ENCODE measurements around the gene MAPK4. TPM values are rescaled to one million over a fixed set of nuclear protein-coding genes. Genes with fewer than 3 reads are reported as not detected.
A peak's percentile ranks its signal among the peaks of the same experiment; 100 is the strongest.

Gene MAPK4
- total and polyA plus RNA-seq, 7 donors, result 0.60 to 16.1 (median 8.8) TPM; not detected in 1

- WGBS, 2 donors, result 79 to 86% methylated on average over 7 of the region's 7 CpGs
- no peaks in the 10 kb centered on the region for H3K27me3 ChIP-seq
- no peak for DNase-seq
- H3K9me3 ChIP-seq, result no peaks in the 10 kb centered on the region
- H3K4me1 ChIP-seq, result peaks cover 0 to 61% (median 43%) of the 10 kb centered on the region in 4 donors
- intact Hi-C loops (cut with DNase I), result no loop called here
- no peak overlapping the region for H3K4me3 ChIP-seq
- peak in 3 of 4 donors; percentile 31 to 75 (median 57) for TF ChIP-seq EP300 (IDR thresholded peaks at IDR 0.05)
- no peak for TF ChIP-seq CTCF (IDR thresholded peaks at IDR 0.05)
- TF ChIP-seq POLR2A (IDR thresholded peaks at IDR 0.05), result no peak
- TF ChIP-seq POLR2AphosphoS5 (IDR thresholded peaks at IDR 0.05), result peak in 3 of 4 donors; percentile 68 to 82 (median 72)
- H3K36me3 ChIP-seq, result no peaks in the 10 kb centered on the region
- peak overlapping the region in 3 of 4 donors; percentile 85 to 94 (median 87) for H3K27ac ChIP-seq
These were observed 87.3 kb downstream of the MAPK4 start for GRCh38 chr18:50647237-50647636.

- Histone ChIP-seq H3K27me3 (no peaks in the 10 kb centered on the region), H3K36me3 (no peaks in the 10 kb centered on the region), H3K27ac (peak overlapping the region in 3 of 4 donors; percentile 85 to 94 (median 87)), H3K4me3 (no peak overlapping the region), H3K4me1 (peaks cover 0 to 66% (median 43%) of the 10 kb centered on the region in 4 donors), H3K9me3 (no peaks in the 10 kb centered on the region)
- intact Hi-C loops (cut with DNase I), result no loop called here
- TF ChIP-seq POLR2AphosphoS5 (IDR thresholded peaks at IDR 0.05) (no peak), POLR2A (IDR thresholded peaks at IDR 0.05) (no peak), CTCF (IDR thresholded peaks at IDR 0.05) (no peak), EP300 (IDR thresholded peaks at IDR 0.05) (no peak)
- no peak for DNase-seq
These were observed 87.9 kb downstream of the MAPK4 start for GRCh38 chr18:50647792-50648191.

GRCh38 chr18:50649821-50650220 is 89.9 kb downstream of the MAPK4 start:
- Histone ChIP-seq H3K27ac (peak overlapping the region; percentile 81 to 94 (median 86)), H3K4me3 (no peak overlapping the region), H3K4me1 (peaks cover 0 to 86% (median 58%) of the 10 kb centered on the region in 4 donors), H3K9me3 (no peaks in the 10 kb centered on the region), H3K36me3 (no peaks in the 10 kb centered on the region), H3K27me3 (no peaks in the 10 kb centered on the region)
- WGBS, 2 donors, result 88 to 90% methylated on average over 4 of the region's 4 CpGs
- peak; percentile 95 for DNase-seq
- TF ChIP-seq POLR2A (IDR thresholded peaks at IDR 0.05) (no peak), EP300 (IDR thresholded peaks at IDR 0.05) (peak; percentile 27 to 95 (median 86)), POLR2AphosphoS5 (IDR thresholded peaks at IDR 0.05) (peak; percentile 58 to 91 (median 77))
- intact Hi-C loops (cut with DNase I), result loop anchor here (5.0 to 10.0 kb wide), 3 partner anchors 132 to 835 kb away; partner anchors contain the start of genes ACAA2 and CXXC1

- H3K4me3 ChIP-seq, result no peak overlapping the region
- TF ChIP-seq EP300 (IDR thresholded peaks at IDR 0.05), result peak in 1 of 4 donors; percentile 19
- no peak for TF ChIP-seq POLR2A (IDR thresholded peaks at IDR 0.05)
- 89 to 90% methylated on average over 7 of the region's 7 CpGs for WGBS, 2 donors
- DNase-seq, result peak; percentile 55
- intact Hi-C loops (cut with DNase I), result loop anchor here (5.0 to 10.0 kb wide), 3 partner anchors 131 to 837 kb away; partner anchors contain the start of genes ACAA2 and CXXC1
- H3K27ac ChIP-seq, result peak overlapping the region; percentile 81 to 94 (median 86)
- H3K9me3 ChIP-seq, result no peaks in the 10 kb centered on the region
- no peaks in the 10 kb centered on the region for H3K27me3 ChIP-seq
- H3K36me3 ChIP-seq, result no peaks in the 10 kb centered on the region
- H3K4me1 ChIP-seq, result peaks cover 0 to 99% (median 73%) of the 10 kb centered on the region in 4 donors
These were observed 91.4 kb downstream of the MAPK4 start for GRCh38 chr18:50651334-50651733.

- Histone ChIP-seq H3K4me3 (no peak overlapping the region), H3K27me3 (no peaks in the 10 kb centered on the region), H3K27ac (peak overlapping the region; percentile 87 to 94 (median 88)), H3K9me3 (no peaks in the 10 kb centered on the region), H3K4me1 (peaks cover 0 to 99% (median 75%) of the 10 kb centered on the region in 4 donors), H3K36me3 (no peaks in the 10 kb centered on the region)
- 90 to 93% methylated on average over 11 of the region's 11 CpGs for WGBS, 2 donors
- DNase-seq, result peak; percentile 81
- intact Hi-C loops (cut with DNase I), result loop anchor here (2.0 to 10.0 kb wide), 4 partner anchors 33 to 839 kb away; partner anchors contain the start of genes ACAA2 and CXXC1
- TF ChIP-seq POLR2A (IDR thresholded peaks at IDR 0.05) (no peak), POLR2AphosphoS5 (IDR thresholded peaks at IDR 0.05) (peak in 2 of 4 donors; percentile 25 to 30)
These were observed 93.7 kb downstream of the MAPK4 start for GRCh38 chr18:50653402-50654093.

- peak overlapping the region; percentile 87 to 94 (median 88) for H3K27ac ChIP-seq
- peaks cover 0 to 99% (median 73%) of the 10 kb centered on the region in 4 donors for H3K4me1 ChIP-seq
- peak overlapping the region in 3 of 4 donors; percentile 6 to 24 (median 8) for H3K4me3 ChIP-seq
These were observed 94.3 kb downstream of the MAPK4 start for GRCh38 chr18:50654211-50654610.

More at GRCh38 chr18:50654211-50654610, 94.3 kb downstream of the MAPK4 start:
- Histone ChIP-seq H3K27me3 (no peaks in the 10 kb centered on the region), H3K36me3 (no peaks in the 10 kb centered on the region), H3K9me3 (no peaks in the 10 kb centered on the region)
- intact Hi-C loops (cut with DNase I), result loop anchor here (2.0 to 10.0 kb wide), 4 partner anchors 33 to 839 kb away; partner anchors contain the start of genes ACAA2 and CXXC1
- TF ChIP-seq EP300 (IDR thresholded peaks at IDR 0.05) (no peak), CTCF (IDR thresholded peaks at IDR 0.05) (no peak), POLR2A (IDR thresholded peaks at IDR 0.05) (no peak), POLR2AphosphoS5 (IDR thresholded peaks at IDR 0.05) (no peak)
- WGBS, 2 donors, result 48 to 70% methylated on average over 2 of the region's 2 CpGs
- DNase-seq, result peak; percentile 53

Data from sigmoid colon (tissue), 7 donors.